ENCODE measurements around the gene MYL11.
A peak's percentile ranks its signal among the peaks of the same experiment; 100 is the strongest.
"Not testable (repeated sequence)": the region's sequence is repeated elsewhere in the genome, so short reads cannot be mapped to it uniquely, and the experiment has no call there.

Gene MYL11

DNA sequence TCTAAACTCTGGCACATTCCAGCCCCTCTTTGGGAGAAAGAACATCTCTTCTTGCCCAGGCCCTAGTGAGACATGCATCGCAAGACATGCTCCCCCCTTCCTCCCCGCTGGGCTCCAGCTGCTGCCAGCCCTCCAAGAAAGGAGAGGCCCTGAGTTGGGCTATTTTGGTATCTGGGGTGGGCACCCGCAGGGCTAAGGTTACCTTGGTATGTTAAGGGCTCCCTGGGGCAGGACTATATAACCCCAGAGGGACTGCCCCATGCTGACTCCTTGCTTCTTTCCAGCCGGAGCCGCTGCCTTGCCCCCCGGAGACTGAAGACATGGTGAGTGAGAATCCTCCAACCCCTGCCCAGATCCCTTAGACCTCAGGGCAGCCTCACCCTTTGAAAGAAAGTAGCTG, at the start of gene MYL11:
MYL11 (plus strand) TSS at position 265 of the 400 bp plus-strand sequence; CDS start at position 321, 56 bp downstream.
- no peak for DNase-seq (ENCODE audit: low read depth)

- DNase-seq (ENCODE audit: low read depth): peak; percentile 80
These were observed 40.1 kb upstream of the MYL11 start for GRCh38 chr16:30334473-30334989.

DNA sequence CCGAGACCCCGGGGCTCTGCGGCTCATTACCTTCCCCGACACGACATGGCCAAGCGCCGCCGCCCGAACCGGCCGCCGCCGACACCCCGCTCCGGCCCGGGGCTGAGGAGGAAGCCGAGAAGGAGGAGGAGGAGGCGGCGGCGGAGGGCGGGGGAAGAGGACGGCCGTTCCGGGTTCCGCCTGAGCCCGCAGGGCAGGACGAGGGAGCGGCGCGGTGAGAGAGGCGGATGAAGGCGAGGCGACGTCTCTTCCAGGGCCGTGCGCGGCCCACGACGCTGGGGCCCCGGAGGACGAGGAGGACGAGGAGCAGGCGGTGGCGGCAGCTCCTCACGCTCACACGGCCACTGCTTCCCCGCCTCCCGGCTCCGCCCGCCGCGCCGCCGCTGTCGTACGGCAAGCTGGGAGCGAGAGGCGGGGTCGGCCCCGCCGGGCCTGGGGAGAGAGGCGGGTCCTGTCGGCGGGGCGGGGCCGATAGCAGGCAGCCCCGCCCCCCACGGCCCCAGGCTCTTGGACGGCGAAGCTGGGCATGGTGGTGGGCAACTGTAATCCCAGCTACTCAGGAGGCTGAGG, 39.5 kb upstream of the MYL11 start:
- peak; percentile 72 for DNase-seq (ENCODE audit: low read depth)

DNA sequence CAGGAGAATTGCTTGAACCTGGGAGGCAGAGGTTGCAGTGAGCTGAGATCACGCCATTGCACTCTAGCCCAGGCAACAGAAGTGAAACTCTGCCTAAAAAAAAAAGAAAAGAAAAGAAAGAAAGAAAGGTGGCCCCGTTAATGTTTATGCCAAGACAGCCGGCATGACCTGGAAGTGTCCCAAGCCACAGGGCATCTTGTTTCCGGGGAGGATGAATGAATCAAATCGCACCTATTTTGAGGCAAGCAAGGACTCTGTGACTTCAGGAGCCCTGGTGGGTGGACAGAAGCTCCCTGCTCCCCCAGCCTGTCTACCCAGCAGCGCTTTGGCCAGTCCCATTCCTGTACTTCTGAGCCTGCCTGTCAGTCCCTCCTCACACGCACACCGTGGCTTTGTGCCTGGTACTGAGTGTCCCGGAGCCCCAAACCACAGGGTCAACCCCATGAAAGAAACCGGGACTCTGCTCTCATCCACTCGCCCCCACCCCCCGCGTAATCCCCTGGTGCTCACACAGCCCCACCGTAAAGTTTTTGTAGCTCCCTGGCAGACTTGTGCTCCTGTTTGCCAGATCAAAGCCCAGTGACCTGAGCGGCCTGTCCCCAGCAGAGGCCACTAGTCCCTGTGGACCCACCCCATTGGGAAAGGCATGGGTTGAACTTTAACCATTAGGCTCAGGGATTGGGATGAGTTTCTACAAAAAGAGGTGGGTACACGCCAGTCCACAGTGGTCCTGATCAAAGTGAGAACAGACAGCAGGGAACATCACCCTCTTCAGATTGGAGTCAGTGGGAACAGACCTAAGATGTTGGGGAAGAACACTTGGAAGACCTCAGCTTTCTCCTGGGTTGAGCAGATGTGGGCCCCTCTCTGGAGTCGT, 38.8 kb upstream of the MYL11 start:
- peak; percentile 21 for DNase-seq (ENCODE audit: low read depth)

GRCh38 chr16:30337964-30338357, 36.6 kb upstream of the MYL11 start:
- DNase-seq (ENCODE audit: low read depth): not testable (repeated sequence)

DNA sequence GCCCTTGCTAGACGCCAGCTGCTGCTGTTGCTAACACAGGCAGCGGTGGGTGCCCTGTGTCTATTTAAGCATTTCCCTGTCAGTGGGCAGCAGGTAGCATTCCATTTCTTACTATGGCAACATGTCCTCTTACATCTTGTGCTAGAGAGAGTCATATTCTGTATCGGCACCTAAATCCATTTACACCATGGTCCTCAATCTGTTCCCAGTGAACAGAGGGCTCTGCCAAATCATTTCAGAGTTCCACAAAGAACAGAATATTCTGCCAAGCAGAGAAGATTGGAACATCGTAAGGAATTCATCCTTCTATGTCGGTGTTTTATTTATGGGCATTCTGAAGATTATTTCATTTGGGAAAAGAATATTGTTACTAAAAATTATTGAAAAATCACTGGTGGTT, 35.9 kb upstream of the MYL11 start:
- not testable (repeated sequence) for DNase-seq (ENCODE audit: low read depth)

- DNase-seq (ENCODE audit: low read depth): no peak
These were observed 34.0 kb upstream of the MYL11 start for GRCh38 chr16:30340621-30341020.

DNA sequence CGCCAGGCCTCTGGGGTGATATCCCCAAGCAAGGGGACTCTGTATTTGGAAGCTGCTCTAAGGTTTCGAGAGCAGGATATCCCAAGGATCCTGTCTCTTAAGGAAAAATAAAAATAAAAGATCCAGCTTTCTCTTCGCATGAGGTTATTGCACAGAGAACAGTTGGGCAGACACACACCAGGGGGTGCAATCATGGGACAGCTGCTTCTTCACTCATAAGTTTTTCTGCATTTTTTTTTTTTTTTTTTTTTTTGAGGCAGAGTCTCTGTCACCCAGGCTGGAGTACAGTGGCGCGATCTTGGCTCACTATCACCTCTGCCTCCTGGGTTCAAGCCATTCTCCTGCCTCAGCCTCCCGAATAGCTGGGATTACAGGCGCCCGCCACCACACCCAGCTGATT, 32.6 kb upstream of the MYL11 start:
- DNase-seq (ENCODE audit: low read depth): not testable (repeated sequence)

GRCh38 chr16:30342751-30343490, 31.7 kb upstream of the MYL11 start:
- no peak for DNase-seq (ENCODE audit: low read depth)

GRCh38 chr16:30343491-30343820, 31.1 kb upstream of the MYL11 start:
- DNase-seq (ENCODE audit: low read depth): not testable (repeated sequence)

DNA sequence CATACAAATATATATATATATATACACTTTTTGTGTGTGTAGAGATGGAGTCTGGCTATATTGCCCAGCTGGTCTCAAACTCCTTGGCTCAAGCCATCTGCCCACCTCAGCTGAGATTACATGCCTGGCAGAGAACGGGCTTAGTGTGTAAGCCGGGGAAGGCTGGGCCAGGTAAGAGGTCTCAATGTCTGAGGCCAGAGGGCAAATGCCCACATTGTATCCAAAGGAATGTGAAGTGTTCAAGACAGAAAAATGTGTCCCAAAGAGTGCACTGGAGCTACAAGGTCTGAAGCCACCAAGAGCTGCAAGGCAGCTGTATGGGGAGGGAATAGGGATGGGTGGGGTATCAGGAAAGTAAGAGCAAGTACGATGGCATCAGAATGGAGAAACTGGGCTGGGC, 28.3 kb upstream of the MYL11 start:
- no peak for DNase-seq (ENCODE audit: low read depth)

DNA sequence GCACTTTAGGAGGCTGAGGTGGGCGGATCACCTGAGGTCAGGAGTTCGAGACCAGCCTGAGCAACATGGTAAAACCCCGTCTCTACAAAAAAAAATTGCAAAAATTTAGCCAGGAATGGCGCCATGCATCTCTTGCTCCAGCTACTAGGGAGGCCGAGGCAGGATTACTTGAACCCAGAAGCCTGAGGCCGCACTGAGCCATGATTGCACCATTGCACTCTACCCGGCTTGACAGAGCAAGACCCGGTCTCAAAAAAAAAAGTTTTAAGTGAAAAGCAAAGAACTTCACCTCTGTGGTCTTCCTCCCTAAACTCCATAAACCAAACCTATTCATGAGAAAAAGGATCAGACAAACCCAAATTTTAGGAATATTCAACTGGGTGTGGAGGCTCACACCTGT, 26.5 kb upstream of the MYL11 start:
- no peak for DNase-seq (ENCODE audit: low read depth)

GRCh38 chr16:30348929-30349328, 25.7 kb upstream of the MYL11 start:
- DNase-seq (ENCODE audit: low read depth): no peak

DNA sequence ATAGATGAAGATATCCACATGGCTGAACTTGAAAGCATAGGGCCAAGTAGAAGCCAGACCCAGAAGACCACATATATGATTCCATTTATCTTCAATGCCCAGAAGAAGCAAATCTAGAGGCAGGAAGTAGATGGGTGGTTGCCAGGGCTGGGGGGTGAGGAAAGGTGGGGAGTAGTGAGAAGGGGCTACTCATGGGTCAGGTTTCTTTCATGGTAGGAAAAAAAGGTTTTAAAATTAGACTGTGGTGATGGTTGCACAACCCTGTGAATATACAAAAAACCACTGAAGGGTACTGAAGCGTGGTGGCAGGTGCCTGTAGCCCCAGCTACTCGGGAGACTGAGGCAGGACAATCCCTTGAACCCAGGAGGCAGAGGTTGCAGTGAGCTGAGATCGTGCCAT, 24.9 kb upstream of the MYL11 start:
- DNase-seq (ENCODE audit: low read depth): no peak

DNA sequence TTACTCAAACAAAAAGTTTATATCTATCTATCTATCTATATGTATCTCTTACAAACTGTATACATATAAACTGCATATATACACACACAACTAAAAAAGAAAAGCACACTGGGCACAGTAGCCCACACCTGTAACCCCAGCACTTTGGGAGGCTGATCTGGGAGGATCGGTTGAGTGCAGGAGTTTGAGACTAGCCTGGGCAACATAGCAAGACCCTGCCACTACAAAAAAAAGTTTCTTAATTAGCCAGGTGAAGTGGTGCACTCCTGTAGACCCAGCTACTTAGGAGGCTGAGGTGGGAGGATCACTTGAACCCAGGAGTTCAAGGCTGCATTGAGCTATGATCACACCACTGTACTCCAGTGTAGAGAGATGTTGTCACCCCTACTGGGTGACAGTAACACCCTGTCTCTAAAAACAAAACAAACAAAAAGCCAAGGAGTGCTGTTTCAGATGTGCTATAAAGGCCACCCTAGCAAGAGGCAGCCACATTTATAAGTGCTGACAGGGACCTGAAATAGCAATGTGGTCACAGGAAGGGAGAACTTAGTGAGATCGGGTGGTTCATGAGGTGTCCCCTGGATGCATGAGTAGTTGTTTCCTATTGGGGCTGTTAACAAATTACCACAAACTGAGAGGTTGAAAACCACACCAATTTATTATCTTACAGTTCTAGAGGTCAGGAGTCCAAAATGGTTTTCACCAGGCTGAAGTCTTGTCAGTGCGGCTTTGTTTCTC, 24.3 kb upstream of the MYL11 start:
- no peak for DNase-seq (ENCODE audit: low read depth)

- DNase-seq (ENCODE audit: low read depth): no peak
These were observed 23.6 kb upstream of the MYL11 start for GRCh38 chr16:30351001-30351441.

DNA sequence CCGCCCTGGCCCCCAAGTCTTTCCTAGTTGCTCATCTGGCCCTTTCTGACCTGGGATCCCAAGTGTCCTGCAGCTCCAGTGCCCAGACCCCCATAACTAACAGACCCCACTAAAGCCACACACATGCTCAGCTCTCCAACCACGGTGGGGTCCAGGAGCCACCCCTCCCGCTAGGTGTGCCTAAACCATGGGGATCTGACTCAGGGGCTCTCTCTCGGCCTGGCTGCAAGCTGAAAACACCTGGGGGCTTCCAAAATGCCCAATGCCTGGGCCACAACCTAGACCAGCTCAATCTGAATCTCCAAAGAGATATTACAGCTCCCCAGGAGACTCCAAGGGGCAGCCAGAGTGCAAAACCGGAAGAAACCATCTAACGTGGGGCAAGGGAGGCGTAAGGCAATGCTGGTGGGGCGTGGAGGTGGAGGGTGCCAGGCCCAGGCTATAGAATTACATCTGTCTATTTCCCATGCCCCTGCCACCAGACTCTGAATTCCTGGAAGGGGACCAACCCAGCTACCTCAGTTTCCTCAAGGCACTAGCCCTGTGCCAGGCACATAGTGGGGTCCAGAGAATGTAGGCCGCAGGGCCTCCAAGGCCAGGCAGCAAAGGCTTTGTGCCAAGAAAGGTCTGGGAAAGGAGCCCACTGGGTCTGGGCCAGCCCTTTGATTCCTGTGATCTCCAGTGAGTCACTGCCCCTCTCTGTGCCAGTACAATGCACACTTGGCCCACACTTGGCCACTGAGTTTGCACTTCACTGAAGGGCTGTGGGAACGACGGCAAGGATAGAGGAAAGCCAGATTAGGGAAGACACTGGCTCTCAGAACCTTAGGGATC, 22.8 kb upstream of the MYL11 start:
- no peak for DNase-seq (ENCODE audit: low read depth)

DNA sequence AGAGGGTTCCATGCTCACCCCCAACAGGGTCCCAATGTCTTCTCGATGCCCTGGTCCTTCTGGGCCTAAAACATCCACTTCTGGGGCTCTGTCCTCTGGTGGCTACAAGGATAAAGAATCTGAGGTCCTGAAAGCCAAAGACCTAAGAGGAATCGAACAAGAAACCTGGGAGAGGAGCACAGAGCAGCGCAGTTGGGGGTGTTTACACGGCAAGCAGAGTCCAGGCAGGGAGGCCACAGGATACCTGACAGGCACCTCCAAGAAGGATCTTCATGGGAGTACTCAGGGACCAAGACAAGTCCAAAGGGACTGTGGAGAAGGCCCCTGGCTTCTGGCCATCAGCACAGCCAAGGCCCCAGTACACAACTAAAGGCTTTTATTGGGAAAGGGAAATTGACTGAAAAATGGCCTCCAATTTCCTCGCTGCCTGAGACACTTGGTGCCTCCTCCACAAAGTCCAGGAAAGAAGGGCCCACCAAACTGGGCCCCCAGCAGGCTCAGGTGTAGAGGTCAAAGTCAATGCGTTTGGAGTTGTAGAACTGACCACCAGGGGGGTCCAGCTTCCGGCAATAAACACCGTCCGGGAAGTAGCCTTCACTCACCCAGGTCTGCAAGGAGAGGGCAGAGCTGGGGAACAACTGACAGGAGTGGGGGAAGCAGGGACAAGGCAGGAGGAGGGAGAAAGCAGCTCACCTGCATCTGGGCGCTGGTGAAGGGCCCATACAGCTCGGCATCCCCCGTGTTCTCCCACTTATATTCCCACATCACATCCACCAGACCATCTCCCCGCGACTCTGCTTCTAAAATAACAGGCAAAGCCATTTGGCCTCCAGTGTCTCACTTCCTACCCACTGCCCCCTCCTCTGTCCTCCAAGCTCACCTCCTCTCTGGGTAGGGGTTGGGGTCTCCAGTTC, 21.9 kb upstream of the MYL11 start:
- DNase-seq (ENCODE audit: low read depth): no peak

- DNase-seq (ENCODE audit: low read depth): no peak
These were observed 21.0 kb upstream of the MYL11 start for GRCh38 chr16:30353438-30354129.
